Right cardiac atrium (tissue), 5 donors: ENCODE measurements around the gene MACC1. TPM values are rescaled to one million over a fixed set of nuclear protein-coding genes. Genes with fewer than 3 reads are reported as not detected.

ENCODE experiments used
- ATAC-seq, 2 donors: fragments of 200-7000 bp; cut with Tn5 transposase; one replicate each; pipeline versions ENCODE4 v1.8.0 to v1.9.1; 2020; ENCODE audit warnings: moderate library complexity in 2 of 2, mild to moderate bottlenecking in 1 of 2
- DNase-seq, 3 donors: peaks; one replicate each; pipeline ENCODE4 v3.0.0-alpha.2; 2020
- H3K27ac ChIP-seq: one replicate; pipeline ENCODE4 v1.5.1; 2013; ENCODE audit warnings: mild to moderate bottlenecking, low read length, control low read depth, moderate library complexity
- H3K27me3 ChIP-seq: one replicate; pipeline ENCODE4 v1.6.1; 2013; ENCODE audit not compliant: control insufficient read depth, insufficient read depth
- H3K4me1 ChIP-seq: one replicate; pipeline ENCODE4 v1.6.1; 2013; ENCODE audit warnings: low read length; ENCODE audit not compliant: control insufficient read depth, insufficient read depth
- H3K4me3 ChIP-seq: one replicate; pipeline ENCODE4 v1.5.1; 2013; ENCODE audit warnings: low read length, control low read depth
- H3K9me3 ChIP-seq: one replicate; pipeline ENCODE4 v1.6.1; 2013; ENCODE audit warnings: low read length; ENCODE audit not compliant: control insufficient read depth
- WGBS: extraction: QIAGEN DNeasy Blood & Tissue Kit; methylation state at CpG from one replicate; pipeline ENCODE4 v1.1.7; 2013; 5-methylcytosine and 5-hydroxymethylcytosine counted together
- intact Hi-C, 4 donors: fragments of 100-400 bp; cut with DNase I; formaldehyde crosslinking; loops; one replicate each; pipeline versions ENCODE4 v1.11.0 to v1.14.0; 2022 to 2023
- polyA plus RNA-seq: library from polyadenylated mRNA; stranded (reverse); fragments of 200-250 nt; gene quantifications from one replicate; pipeline ENCODE4 v1.2.3, GENCODE V29; 2013
- total RNA-seq, 4 donors: library from RNA; stranded (reverse); fragmentation: NEBNext Ultra II Directional; extraction: Animal tissue kit (Norgen Biotek cat#: 25700); gene quantifications; one replicate each; pipeline ENCODE4 v1.2.1, GENCODE V29; 2021
- donor health status: healthy with polysubstance abuse.
- donor health status: DM: no; HTN: yes; CAD: no.
- donor health status: DM: no; HTN: no; CAD: no.
- donor health status: DM: no; HTN: yes; CAD: no; lungs with severe emphysema.
- donor health status: DM: yes; HTN: yes; CAD: no.

The MACC1 gene
- total and polyA plus RNA-seq, 5 donors, result under 0.01 to 0.08 (median 0.04) TPM; not detected in 1

GRCh38 chr7:20102982-20103381, 114.2 kb downstream of the MACC1 start:
- intact Hi-C loops, result no loop called here
- Histone ChIP-seq H3K4me1 (no peaks in the 10 kb centered on the region), H3K27ac (no peak overlapping the region), H3K4me3 (no peak overlapping the region), H3K27me3 (no peaks in the 10 kb centered on the region), H3K9me3 (no peaks in the 10 kb centered on the region)
- ATAC-seq, result no peak
- DNase-seq, result no peak
- WGBS, result 29% methylated on average over 1 of the region's 1 CpG

GRCh38 chr7:20095862-20096261, 121.3 kb downstream of the MACC1 start:
- 89% methylated on average over 1 of the region's 1 CpG for WGBS
- Histone ChIP-seq H3K27ac (no peak overlapping the region), H3K4me3 (no peak overlapping the region), H3K9me3 (peaks cover 3% of the 10 kb centered on the region), H3K27me3 (no peaks in the 10 kb centered on the region), H3K4me1 (no peaks in the 10 kb centered on the region)
- ATAC-seq (no peak), DNase-seq (no peak)
- intact Hi-C loops, result no loop called here

GRCh38 chr7:20095436-20095835, 121.7 kb downstream of the MACC1 start:
- no peak overlapping the region for H3K27ac ChIP-seq
- DNase-seq (no peak), ATAC-seq (no peak)
- H3K9me3 ChIP-seq, result peaks cover 3% of the 10 kb centered on the region
- H3K4me3 ChIP-seq, result no peak overlapping the region
- H3K4me1 ChIP-seq, result no peaks in the 10 kb centered on the region
- intact Hi-C loops, result no loop called here
- WGBS, result 84% methylated on average over 4 of the region's 4 CpGs
- H3K27me3 ChIP-seq, result no peaks in the 10 kb centered on the region

- ATAC-seq, result no peak
- intact Hi-C loops, result no loop called here
- Histone ChIP-seq H3K27ac (no peak overlapping the region), H3K4me3 (no peak overlapping the region), H3K9me3 (no peaks in the 10 kb centered on the region), H3K4me1 (no peaks in the 10 kb centered on the region), H3K27me3 (no peaks in the 10 kb centered on the region)
- WGBS, result 74% methylated on average over 6 of the region's 6 CpGs
- no peak for DNase-seq
These were observed 127.8 kb downstream of the MACC1 start for GRCh38 chr7:20089431-20089830.

- DNase-seq (no peak), ATAC-seq (no peak)
- Histone ChIP-seq H3K9me3 (no peaks in the 10 kb centered on the region), H3K27me3 (no peaks in the 10 kb centered on the region), H3K4me1 (no peaks in the 10 kb centered on the region), H3K4me3 (no peak overlapping the region), H3K27ac (no peak overlapping the region)
- WGBS, result 57% methylated on average over 4 of the region's 4 CpGs
- intact Hi-C loops, result no loop called here
These were observed 132.1 kb downstream of the MACC1 start for GRCh38 chr7:20085086-20085485.

Other genes starting within 250 kb of the MACC1 start
- 1 to 10 TPM; 3.6 to 5.1 (median 4.3) TPM for gene ITGB8, start 113.5 kb upstream of the MACC1 start, total RNA-seq
- 2.1 TPM for gene ITGB8, start 113.5 kb upstream of the MACC1 start, polyA plus RNA-seq